A549 (cell line): ENCODE measurements around the gene TBC1D4. TPM values are rescaled to one million over a fixed set of nuclear protein-coding genes. Genes with fewer than 3 reads are reported as not detected.

ENCODE experiments used
- ATAC-seq, 2 experiments: fragments of 200-7000 bp in 1 of 2; fragments of >200 bp in 1 of 2; cut with Nextera tagmentation in 1 of 2; cut with Tn5 transposase in 1 of 2; 3 replicates each; pipeline versions ENCODE4 v1.8.0 to v1.9.1; 2018 to 2020; ENCODE audit warnings: mild to moderate bottlenecking in 1 of 2, moderate library complexity in 1 of 2
- CTCF ChIA-PET: fragments of 300-600 bp; sonication (Branson Sonifier 250); formaldehyde crosslinking; extraction: SDS; loops from one replicate; lab custom pipeline; 2021; ENCODE audit warnings: antibody characterized with exemption, inconsistent platforms; lab: Yijun Ruan, JAX
- POLR2A ChIA-PET: fragments of 350-600 bp; formaldehyde crosslinking; extraction: SDS; loops from one replicate; lab custom pipeline; 2021; ENCODE audit warnings: antibody characterized with exemption, inconsistent platforms; lab: Yijun Ruan, JAX
- DNase-seq, 2 experiments: peaks; one replicate each; pipeline versions ENCODE4 v3.0.0 to v3.0.0-alpha.2; 2011 to 2016; ENCODE audit warnings: low read depth in 1 of 2, low spot score in 1 of 2
- FAIRE-seq: peaks from 2 replicates; lab custom pipeline; 2011; peaks lifted over from hg19 to GRCh38; lab: Jason Lieb, UNC
- H3K27ac ChIP-seq, 2 experiments: fragments of >200 bp; sonication (Bioruptor Twin); formaldehyde crosslinking; 3 replicates each; pipeline ENCODE4 v1.5.1; 2016 to 2017
- H3K4me1 ChIP-seq: fragments of >200 bp; sonication (Bioruptor Twin); formaldehyde crosslinking; 3 replicates; pipeline ENCODE4 v1.6.1; 2016
- H3K4me2 ChIP-seq: fragments of >200 bp; sonication (Bioruptor Twin); formaldehyde crosslinking; 3 replicates; pipeline ENCODE4 v1.6.1; 2016
- H3K4me3 ChIP-seq: fragments of >200 bp; sonication (Bioruptor Twin); formaldehyde crosslinking; 3 replicates; pipeline ENCODE4 v1.5.1; 2016
- H3K9me3 ChIP-seq: fragments of >200 bp; sonication (Bioruptor Twin); formaldehyde crosslinking; 3 replicates; pipeline ENCODE4 v1.6.1; 2016
- CEBPB ChIP-seq, 2 experiments: fragments of >200 bp in 1 of 2; sonication (Bioruptor Twin) in 1 of 2; formaldehyde crosslinking in 1 of 2; IDR thresholded peaks; 2 replicates each; pipeline ENCODE4 v1.6.1; 2012 to 2016
- CHD2 ChIP-seq: fragments of 150-350 bp; IDR thresholded peaks from 2 replicates; pipeline ENCODE4 v1.6.1; 2014; ENCODE audit warnings: low read length; ENCODE audit not compliant: partially characterized antibody
- EHF ChIP-seq: fragments of 250-450 bp; sonication (Bioruptor Pico); IDR thresholded peaks from 2 replicates; pipeline ENCODE4 v1.5.0; 2020; ENCODE audit warnings: mild to moderate bottlenecking
- EP300 ChIP-seq, 2 experiments: fragments of >200 bp; sonication (Bioruptor Twin); formaldehyde crosslinking; IDR thresholded peaks; 2 replicates in 1 of 2; 3 replicates in 1 of 2; pipeline ENCODE4 v1.6.1; 2016 to 2017
- ESRRA ChIP-seq: fragments of 150-350 bp; IDR thresholded peaks from 2 replicates; pipeline ENCODE4 v1.6.1; 2014; ENCODE audit warnings: mild to moderate bottlenecking, low read length, borderline replicate concordance
- FOSL2 ChIP-seq, 2 experiments: fragments of 450-650 bp in 1 of 2; fragments of >200 bp in 1 of 2; sonication (Bioruptor Twin) in 1 of 2; formaldehyde crosslinking; IDR thresholded peaks; 2 replicates each; pipeline versions ENCODE4 v1.5.0 to v1.6.1; 2016 to 2020; ENCODE audit warnings: mild to moderate bottlenecking in 1 of 2, moderate library complexity in 1 of 2
- HOXB5 ChIP-seq: fragments of 250-450 bp; sonication (Bioruptor Pico); IDR thresholded peaks from 2 replicates; pipeline ENCODE4 v1.5.0; 2020; ENCODE audit warnings: mild to moderate bottlenecking, moderate library complexity
- KDM1A ChIP-seq: fragments of 200-600 bp; sonication (generic); IDR thresholded peaks from 2 replicates; pipeline ENCODE4 v1.6.1; 2016; ENCODE audit warnings: low read depth, mild to moderate bottlenecking
- MAX ChIP-seq: IDR thresholded peaks from 2 replicates; pipeline ENCODE4 v1.6.1; 2012
- PBX3 ChIP-seq: IDR thresholded peaks from 2 replicates; pipeline ENCODE4 v1.6.1; 2012
- RARB ChIP-seq: fragments of 250-450 bp; sonication (Bioruptor Pico); IDR thresholded peaks from 2 replicates; pipeline ENCODE4 v1.8.0; 2021; ENCODE audit warnings: mild to moderate bottlenecking, moderate library complexity
- RCOR1 ChIP-seq: fragments of 150-350 bp; IDR thresholded peaks from 2 replicates; pipeline ENCODE4 v1.6.1; 2014; ENCODE audit warnings: antibody characterized with exemption, low read length, low read depth
- RNF2 ChIP-seq: fragments of 200-600 bp; sonication (generic); IDR thresholded peaks from 2 replicates; pipeline ENCODE4 v1.6.1; 2016; ENCODE audit warnings: low read depth, mild to moderate bottlenecking, antibody characterized with exemption, moderate library complexity, borderline replicate concordance
- SMC3 ChIP-seq: fragments of >200 bp; sonication (Bioruptor Twin); formaldehyde crosslinking; IDR thresholded peaks from 3 replicates; pipeline ENCODE4 v1.6.1; 2018; ENCODE audit warnings: inconsistent platforms
- ZFP36 ChIP-seq: fragments of 450-650 bp; IDR thresholded peaks from 2 replicates; pipeline ENCODE4 v1.6.1; 2014; ENCODE audit warnings: borderline replicate concordance; ENCODE audit not compliant: partially characterized antibody
- ZNF302 ChIP-seq: fragments of 250-450 bp; sonication (Bioruptor Pico); IDR thresholded peaks from 2 replicates; pipeline ENCODE4 v1.9.0; 2021; ENCODE audit warnings: inconsistent platforms, mild to moderate bottlenecking, moderate library complexity
- WGBS: methylation state at CpG from one replicate; pipeline ENCODE4 v1.1.6; 2017; ENCODE audit errors: missing lambda C conversion rate; 5-methylcytosine and 5-hydroxymethylcytosine counted together
- polyA plus RNA-seq, 4 experiments: library from polyadenylated mRNA; depleted of rRNA in 3 of 4; stranded (reverse); fragments of >200 nt; fragmentation: RNase III in 1 of 4; extraction: RNeasy Plus Mini Kit Qiagen cat#74134 plus additional on column Dnase treatment in 1 of 4; gene quantifications; 2 replicates in 3 of 4; 3 replicates in 1 of 4; pipeline ENCODE4 v1.2.3, GENCODE V29; 2011 to 2017
- TF ChIP-seq, protein P1 (sequence below): fragments of >200 bp; sonication (Bioruptor Twin); formaldehyde crosslinking; IDR thresholded peaks from 3 replicates; pipeline ENCODE4 v1.6.1; 2016

The TBC1D4 gene
- polyA plus RNA-seq, 2 of the 4 experiments (the other 2 are of a cell fraction), result 9.5 to 12.5 TPM

DNA sequence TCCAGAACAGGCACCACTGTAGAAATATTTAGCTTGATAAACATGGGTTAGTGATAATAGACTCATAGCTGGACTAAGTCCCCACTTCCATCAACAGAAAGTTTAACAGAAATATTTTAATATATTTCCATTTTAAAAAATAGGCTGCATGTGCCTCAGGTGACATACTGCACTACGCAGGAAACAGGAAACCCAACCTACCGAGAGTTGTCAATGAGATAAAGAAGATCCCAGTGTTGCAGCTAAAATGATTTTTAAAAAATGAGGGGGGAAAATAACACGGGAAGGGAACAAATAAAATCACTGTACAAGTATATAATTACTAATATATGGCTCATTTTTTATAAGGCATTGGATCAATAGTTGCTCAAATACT lies 154.8 kb downstream of the TBC1D4 start:
- H3K9me3 ChIP-seq, result no peaks in the 10 kb centered on the region
- no peak for DNase-seq
- no peak overlapping the region for H3K27ac ChIP-seq
- ChIA-PET CTCF (no interaction called here), POLR2A (no interaction called here)
- no peaks in the 10 kb centered on the region for H3K4me1 ChIP-seq
- 91% methylated on average over 3 of the region's 3 CpGs for WGBS
- no peak overlapping the region for H3K4me2 ChIP-seq
- H3K4me3 ChIP-seq, result no peak overlapping the region
- TF ChIP-seq PBX3, result no peak
- TF ChIP-seq EP300 (IDR thresholded peaks at IDR 0.05), result no peak
- no peak for TF ChIP-seq SMC3
- TF ChIP-seq CEBPB (IDR thresholded peaks at IDR 0.05), result no peak
- TF ChIP-seq, protein P1, sequence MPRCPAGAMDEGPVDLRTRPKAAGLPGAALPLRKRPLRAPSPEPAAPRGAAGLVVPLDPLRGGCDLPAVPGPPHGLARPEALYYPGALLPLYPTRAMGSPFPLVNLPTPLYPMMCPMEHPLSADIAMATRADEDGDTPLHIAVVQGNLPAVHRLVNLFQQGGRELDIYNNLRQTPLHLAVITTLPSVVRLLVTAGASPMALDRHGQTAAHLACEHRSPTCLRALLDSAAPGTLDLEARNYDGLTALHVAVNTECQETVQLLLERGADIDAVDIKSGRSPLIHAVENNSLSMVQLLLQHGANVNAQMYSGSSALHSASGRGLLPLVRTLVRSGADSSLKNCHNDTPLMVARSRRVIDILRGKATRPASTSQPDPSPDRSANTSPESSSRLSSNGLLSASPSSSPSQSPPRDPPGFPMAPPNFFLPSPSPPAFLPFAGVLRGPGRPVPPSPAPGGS, result no peak
- TF ChIP-seq RCOR1, result no peak
- no peak for TF ChIP-seq RNF2
- TF ChIP-seq MAX, result no peak
- TF ChIP-seq, all 56 proteins: peak for 0
- FAIRE-seq (no peak), ATAC-seq (no peak)

DNA sequence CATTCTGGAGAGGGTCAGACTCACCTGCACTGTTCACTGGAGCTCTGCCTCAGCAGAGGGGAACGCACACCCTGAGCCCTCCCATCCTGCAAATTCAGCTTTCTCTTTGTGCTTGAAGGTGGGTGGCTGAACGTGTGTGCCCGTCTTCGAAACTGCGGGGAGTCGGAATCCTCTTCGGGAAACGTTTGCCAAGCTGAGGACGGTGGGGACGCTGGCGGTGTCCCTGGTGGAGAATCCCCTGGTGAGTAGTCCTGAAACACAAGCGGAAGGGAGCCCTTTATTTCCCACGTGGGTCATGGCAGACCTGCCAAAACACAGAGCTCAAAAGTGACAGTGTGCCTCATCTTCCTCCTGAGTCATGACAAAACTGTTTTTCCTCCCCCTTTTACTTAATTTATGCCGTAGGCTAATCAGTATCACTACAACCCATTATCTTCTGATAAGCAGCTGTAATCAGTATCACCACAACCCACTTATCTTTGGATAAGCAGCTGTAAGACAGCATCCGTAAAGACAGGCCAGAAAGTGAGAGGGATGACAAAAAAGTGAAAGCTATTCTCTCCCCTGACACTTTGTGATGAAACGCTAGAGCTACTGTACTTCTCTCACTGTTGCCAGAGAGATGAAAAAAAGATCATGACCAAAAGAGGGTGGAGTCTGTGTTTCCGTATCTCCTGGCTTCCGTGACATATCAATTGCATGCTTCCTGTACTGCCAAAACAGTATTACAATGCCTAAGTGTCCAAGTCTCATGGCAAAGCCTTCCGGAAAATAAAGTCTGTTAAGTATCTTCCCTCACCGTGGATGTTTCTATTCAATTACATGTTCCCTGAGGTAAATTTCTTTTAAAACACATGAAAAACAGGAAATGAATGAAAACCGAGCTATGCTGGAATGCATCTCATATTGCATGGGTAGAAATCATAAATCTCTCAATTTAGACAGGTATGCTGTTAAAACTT lies 155.5 kb downstream of the TBC1D4 start:
- FAIRE-seq (no peak), DNase-seq (no peak), ATAC-seq (no peak)
- Histone ChIP-seq H3K27ac (no peak overlapping the region), H3K9me3 (no peaks in the 10 kb centered on the region), H3K4me1 (no peaks in the 10 kb centered on the region), H3K4me3 (no peak overlapping the region), H3K4me2 (no peak overlapping the region)
- WGBS, result 85% methylated on average over 16 of the region's 21 CpGs
- POLR2A ChIA-PET, result no interaction called here
- TF ChIP-seq ESRRA, result no peak
- no peak for TF ChIP-seq EHF (CRISPR knock-in tag)
- TF ChIP-seq, protein P1, result no peak
- TF ChIP-seq HOXB5 (CRISPR knock-in tag), result no peak
- no peak for TF ChIP-seq KDM1A
- no peak for TF ChIP-seq RARB (CRISPR knock-in tag)
- CTCF ChIA-PET, result no interaction called here

DNA sequence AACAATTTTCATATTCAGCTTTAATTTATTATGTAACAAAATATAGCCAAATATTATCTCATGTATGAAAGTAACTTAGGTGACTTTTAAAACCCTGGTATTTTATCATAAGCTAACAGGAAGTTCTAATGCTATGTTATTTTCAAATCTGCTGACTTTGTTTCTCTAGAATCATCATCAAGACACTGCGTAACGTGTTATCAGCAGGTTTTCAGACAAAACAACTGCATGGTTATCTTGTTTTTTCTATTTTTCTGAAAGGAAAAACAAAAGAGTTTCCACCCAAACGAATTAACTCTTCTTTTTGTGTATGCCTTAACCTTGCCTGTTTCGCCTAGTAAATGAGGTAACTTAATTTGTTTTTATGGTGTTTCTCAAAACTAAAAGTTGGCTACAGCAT lies 156.3 kb downstream of the TBC1D4 start:
- 87% methylated on average over 4 of the region's 4 CpGs for WGBS

More for the DNA sequence above, 156.3 kb downstream of the TBC1D4 start:
- DNase-seq, result no peak
- H3K4me2 ChIP-seq, result no peak overlapping the region
- no peaks in the 10 kb centered on the region for H3K4me1 ChIP-seq
- no peaks in the 10 kb centered on the region for H3K9me3 ChIP-seq
- CTCF ChIA-PET, result no interaction called here
- POLR2A ChIA-PET, result no interaction called here
- H3K4me3 ChIP-seq, result no peak overlapping the region
- no peak for ATAC-seq
- FAIRE-seq, result no peak
- TF ChIP-seq ZFP36 (no peak), EP300 (IDR thresholded peaks at IDR 0.05) (no peak), ESRRA (no peak), PBX3 (no peak), RCOR1 (no peak), CEBPB (IDR thresholded peaks at IDR 0.05) (no peak), FOSL2 (IDR thresholded peaks at IDR 0.05) (no peak), FOSL2 (CRISPR knock-in tag; IDR thresholded peaks at IDR 0.05) (no peak), CHD2 (no peak), ZNF302 (CRISPR knock-in tag) (no peak)
- no peak overlapping the region for H3K27ac ChIP-seq
